DOHH2 (cell line): ENCODE results near the gene DYRK1A.

ENCODE experiments used
- EZH2phosphoT487 ChIP-seq: fragments of 200-600 bp; sonication (generic); IDR thresholded peaks from 2 replicates; pipeline ENCODE4 v1.6.1; 2017; ENCODE audit warnings: borderline replicate concordance, mild to moderate bottlenecking, antibody characterized with exemption, low read length, moderate library complexity, mixed read lengths
- TF ChIP-seq, protein P1 (sequence below): fragments of 200-600 bp; sonication (generic); IDR thresholded peaks from one replicate; pipeline ENCODE4 v1.5.1; 2014; ENCODE audit warnings: antibody characterized with exemption, mild to moderate bottlenecking, low read depth, low read length; ENCODE audit not compliant: poor library complexity, severe bottlenecking

DNA sequence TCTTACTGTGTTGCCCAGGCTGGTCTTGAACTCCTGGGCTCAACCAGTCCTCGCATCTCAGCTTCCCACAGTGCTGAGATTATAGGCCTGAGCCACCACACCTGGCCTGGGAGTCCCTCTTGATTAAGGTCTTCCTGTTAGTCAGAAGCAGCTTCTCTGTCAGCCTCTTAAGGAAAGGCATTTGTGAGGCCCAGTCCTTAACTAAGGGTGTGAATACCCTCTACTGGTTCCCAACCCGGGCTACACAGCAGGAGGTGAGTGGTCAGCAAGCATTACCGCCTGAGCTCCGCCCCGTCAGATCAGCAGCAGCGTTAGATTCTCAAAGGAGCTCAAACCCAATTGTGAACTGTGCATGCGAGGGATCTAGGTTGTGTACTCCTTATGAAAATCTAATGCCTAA is 117.2 kb downstream of the DYRK1A start:
- TF ChIP-seq, protein P1, sequence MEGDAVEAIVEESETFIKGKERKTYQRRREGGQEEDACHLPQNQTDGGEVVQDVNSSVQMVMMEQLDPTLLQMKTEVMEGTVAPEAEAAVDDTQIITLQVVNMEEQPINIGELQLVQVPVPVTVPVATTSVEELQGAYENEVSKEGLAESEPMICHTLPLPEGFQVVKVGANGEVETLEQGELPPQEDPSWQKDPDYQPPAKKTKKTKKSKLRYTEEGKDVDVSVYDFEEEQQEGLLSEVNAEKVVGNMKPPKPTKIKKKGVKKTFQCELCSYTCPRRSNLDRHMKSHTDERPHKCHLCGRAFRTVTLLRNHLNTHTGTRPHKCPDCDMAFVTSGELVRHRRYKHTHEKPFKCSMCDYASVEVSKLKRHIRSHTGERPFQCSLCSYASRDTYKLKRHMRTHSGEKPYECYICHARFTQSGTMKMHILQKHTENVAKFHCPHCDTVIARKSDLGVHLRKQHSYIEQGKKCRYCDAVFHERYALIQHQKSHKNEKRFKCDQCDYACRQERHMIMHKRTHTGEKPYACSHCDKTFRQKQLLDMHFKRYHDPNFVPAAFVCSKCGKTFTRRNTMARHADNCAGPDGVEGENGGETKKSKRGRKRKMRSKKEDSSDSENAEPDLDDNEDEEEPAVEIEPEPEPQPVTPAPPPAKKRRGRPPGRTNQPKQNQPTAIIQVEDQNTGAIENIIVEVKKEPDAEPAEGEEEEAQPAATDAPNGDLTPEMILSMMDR = no peak
- TF ChIP-seq EZH2phosphoT487 = no peak
